GM12874 (cell line): Measurements from ENCODE around the gene MRPS12.

Source experiments
- CTCF ChIP-seq: IDR thresholded peaks from 2 replicates; pipeline ENCODE4 v1.5.1; 2011; ENCODE audit warnings: low read depth, mild to moderate bottlenecking, control low read depth, low read length, moderate library complexity; ENCODE audit not compliant: insufficient read depth

Gene MRPS12

GRCh38 chr19:38929929-38930775, 592 bp upstream of the MRPS12 start, which contains the start of gene SARS2:
Gene SARS2, minus strand, starts transcription at chr19:38930763. Its CDS starts 27 bp downstream, at chr19:38930736.
- TF ChIP-seq CTCF, result peak; percentile 99

GRCh38 chr19:38931521-38931793, 713 bp downstream of the MRPS12 start:
- TF ChIP-seq CTCF, result no peak

GRCh38 chr19:38932425-38933179, 1.9 kb downstream of the MRPS12 start:
- peak; percentile 47 for TF ChIP-seq CTCF

GRCh38 chr19:38933544-38933943, 2.8 kb downstream of the MRPS12 start:
- no peak for TF ChIP-seq CTCF

GRCh38 chr19:38939957-38940356, 9.2 kb downstream of the MRPS12 start:
- TF ChIP-seq CTCF, result no peak

GRCh38 chr19:38941979-38942378, 11.2 kb downstream of the MRPS12 start:
- TF ChIP-seq CTCF, result no peak

- no peak for TF ChIP-seq CTCF
These were observed 11.9 kb downstream of the MRPS12 start for GRCh38 chr19:38942471-38943181.
